ENCODE results near the gene CDCP2.
A peak's percentile ranks its signal among the peaks of the same experiment; 100 is the strongest.

Gene CDCP2

DNA sequence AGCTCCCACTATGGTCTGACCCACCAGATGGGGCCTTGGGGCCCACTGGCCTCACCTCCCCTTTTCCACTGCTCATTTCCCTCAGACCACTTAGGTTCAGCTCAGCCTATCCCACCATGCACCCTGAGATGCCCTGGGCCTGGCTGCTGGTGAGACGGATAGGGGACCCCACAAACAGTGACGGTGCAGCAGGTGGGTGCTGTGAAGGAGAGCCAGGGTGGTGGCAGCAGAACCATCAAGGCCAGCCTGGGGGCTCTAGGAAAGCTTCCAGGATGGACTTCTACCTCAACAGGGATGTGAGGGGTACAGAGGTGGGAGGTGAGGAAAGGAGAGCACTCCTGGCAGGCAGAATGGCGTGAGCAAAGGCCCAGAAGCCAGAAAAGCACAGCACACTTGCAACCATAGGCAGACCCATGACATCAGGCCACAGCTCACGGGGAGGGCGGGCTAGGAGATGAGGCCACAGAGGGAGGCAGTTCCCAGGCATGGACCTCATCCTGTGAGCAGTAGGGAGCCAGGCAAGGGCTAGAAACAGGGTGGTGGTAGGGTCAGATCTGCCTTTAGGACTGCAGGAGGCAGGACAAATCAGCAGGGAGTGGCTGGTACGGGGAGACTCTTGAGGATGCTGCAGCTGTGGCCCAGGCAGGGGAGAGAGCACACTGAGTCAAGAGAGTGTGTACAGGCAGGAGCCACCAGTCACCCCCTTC lies 24.0 kb upstream of the CDCP2 start:
- no peak overlapping the region for H3K4me3 ChIP-seq (ENCODE audit: control insufficient read depth, low read depth, low read length)
- no peak for DNase-seq (ENCODE audit: low read depth)
- TF ChIP-seq CTCF (conservative IDR thresholded peaks at IDR 0.05; ENCODE audit: control insufficient read depth, insufficient read depth, low read depth, low read length) = no peak

DNA sequence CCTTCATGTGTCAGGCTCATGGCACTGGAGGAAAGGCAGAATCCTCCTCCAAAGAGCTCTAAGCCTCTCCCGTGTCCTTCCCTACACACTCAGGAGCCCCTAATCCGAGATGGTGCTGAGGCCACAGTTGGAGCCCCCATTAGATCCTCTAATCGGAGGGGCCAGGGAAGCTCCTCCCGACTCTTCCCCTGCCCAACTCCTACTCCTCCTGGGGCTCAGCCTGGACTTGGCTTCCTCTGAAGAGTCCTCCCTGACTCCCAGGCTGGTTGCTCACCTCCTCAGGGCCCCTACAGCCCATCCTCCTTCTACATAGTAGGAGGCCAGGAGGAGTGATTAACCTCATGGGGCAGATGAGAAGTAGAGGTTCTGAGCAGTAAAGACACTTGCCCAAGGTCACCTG lies 21.3 kb upstream of the CDCP2 start:
- no peak for TF ChIP-seq CTCF (conservative IDR thresholded peaks at IDR 0.05; ENCODE audit: control insufficient read depth, insufficient read depth, low read depth, low read length)

GRCh38 chr1:54173681-54174080 lies 20.9 kb upstream of the CDCP2 start:
- H3K4me3 ChIP-seq (ENCODE audit: control insufficient read depth, low read depth, low read length) = no peak overlapping the region
- TF ChIP-seq CTCF (conservative IDR thresholded peaks at IDR 0.05; ENCODE audit: control insufficient read depth, insufficient read depth, low read depth, low read length) = no peak
- DNase-seq (ENCODE audit: low read depth) = no peak

More for the DNA sequence above, 21.3 kb upstream of the CDCP2 start:
- H3K4me3 ChIP-seq (ENCODE audit: control insufficient read depth, low read depth, low read length) = no peak overlapping the region
- no peak for DNase-seq (ENCODE audit: low read depth)

- no peak for TF ChIP-seq CTCF (conservative IDR thresholded peaks at IDR 0.05; ENCODE audit: control insufficient read depth, insufficient read depth, low read depth, low read length)
- no peak overlapping the region for H3K4me3 ChIP-seq (ENCODE audit: control insufficient read depth, low read depth, low read length)
- peak; percentile 41 for DNase-seq (ENCODE audit: low read depth)
Measured at GRCh38 chr1:54172614-54173599, 20.1 kb upstream of the CDCP2 start.

GRCh38 chr1:54171606-54172005 lies 18.8 kb upstream of the CDCP2 start:
- DNase-seq (ENCODE audit: low read depth) = no peak
- no peak overlapping the region for H3K4me3 ChIP-seq (ENCODE audit: control insufficient read depth, low read depth, low read length)
- no peak for TF ChIP-seq CTCF (conservative IDR thresholded peaks at IDR 0.05; ENCODE audit: control insufficient read depth, insufficient read depth, low read depth, low read length)

- no peak for DNase-seq (ENCODE audit: low read depth)
- no peak for TF ChIP-seq CTCF (conservative IDR thresholded peaks at IDR 0.05; ENCODE audit: control insufficient read depth, insufficient read depth, low read depth, low read length)
- no peak overlapping the region for H3K4me3 ChIP-seq (ENCODE audit: control insufficient read depth, low read depth, low read length)
Measured at GRCh38 chr1:54171016-54171415, 18.2 kb upstream of the CDCP2 start.
